Measurements from ENCODE around the gene NAIF1.
A peak's percentile ranks its signal among the peaks of the same experiment; 100 is the strongest.
"Not testable (repeated sequence)": the region's sequence is repeated elsewhere in the genome, so short reads cannot be mapped to it uniquely, and the experiment has no call there.

NAIF1 gene, protein sequence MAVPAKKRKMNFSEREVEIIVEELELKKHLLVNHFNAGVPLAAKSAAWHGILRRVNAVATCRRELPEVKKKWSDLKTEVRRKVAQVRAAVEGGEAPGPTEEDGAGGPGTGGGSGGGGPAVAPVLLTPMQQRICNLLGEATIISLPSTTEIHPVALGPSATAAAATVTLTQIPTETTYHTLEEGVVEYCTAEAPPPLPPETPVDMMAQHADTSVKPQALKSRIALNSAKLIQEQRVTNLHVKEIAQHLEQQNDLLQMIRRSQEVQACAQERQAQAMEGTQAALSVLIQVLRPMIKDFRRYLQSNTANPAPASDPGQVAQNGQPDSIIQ

DNA sequence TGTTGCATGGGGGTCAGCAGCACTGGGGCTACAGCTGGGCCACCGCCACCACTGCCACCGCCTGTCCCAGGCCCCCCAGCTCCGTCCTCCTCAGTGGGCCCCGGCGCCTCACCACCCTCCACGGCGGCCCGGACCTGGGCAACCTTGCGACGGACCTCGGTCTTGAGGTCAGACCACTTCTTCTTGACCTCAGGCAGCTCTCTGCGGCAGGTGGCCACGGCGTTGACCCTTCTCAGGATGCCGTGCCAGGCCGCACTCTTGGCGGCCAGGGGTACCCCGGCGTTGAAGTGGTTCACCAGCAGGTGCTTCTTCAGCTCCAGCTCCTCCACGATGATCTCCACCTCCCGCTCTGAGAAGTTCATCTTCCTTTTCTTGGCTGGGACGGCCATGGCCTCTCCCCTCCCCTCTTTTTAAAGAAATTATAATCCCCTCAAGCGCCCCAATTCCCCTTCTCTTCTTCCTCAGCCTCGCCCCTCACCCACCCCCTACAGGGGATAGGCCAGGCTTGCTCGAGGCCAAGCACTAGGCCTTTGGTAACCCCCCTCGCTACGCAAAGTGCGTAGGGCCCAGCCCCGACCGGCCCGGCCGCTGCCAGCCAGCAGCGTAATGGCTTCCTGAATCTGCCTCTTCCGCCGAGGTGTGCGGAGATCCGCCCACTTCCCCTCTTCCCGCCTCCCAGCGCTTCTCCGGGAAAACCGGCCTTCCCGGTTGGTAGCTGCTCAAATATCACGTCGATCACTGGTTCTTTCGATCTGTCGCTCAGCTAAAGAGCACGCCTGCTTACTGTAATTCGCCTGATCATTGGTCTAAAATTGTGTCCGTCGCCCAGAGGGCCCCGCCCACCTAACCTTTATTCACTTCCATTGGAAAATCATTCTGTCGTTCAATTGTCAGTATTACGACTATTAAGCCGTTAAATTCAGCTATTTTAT, at the start of gene NAIF1:
NAIF1 (minus strand) TSS at position 608 of the 932 bp plus-strand sequence; CDS start at position 389, 219 bp downstream.
- peak; percentile 97 for DNase-seq

DNA sequence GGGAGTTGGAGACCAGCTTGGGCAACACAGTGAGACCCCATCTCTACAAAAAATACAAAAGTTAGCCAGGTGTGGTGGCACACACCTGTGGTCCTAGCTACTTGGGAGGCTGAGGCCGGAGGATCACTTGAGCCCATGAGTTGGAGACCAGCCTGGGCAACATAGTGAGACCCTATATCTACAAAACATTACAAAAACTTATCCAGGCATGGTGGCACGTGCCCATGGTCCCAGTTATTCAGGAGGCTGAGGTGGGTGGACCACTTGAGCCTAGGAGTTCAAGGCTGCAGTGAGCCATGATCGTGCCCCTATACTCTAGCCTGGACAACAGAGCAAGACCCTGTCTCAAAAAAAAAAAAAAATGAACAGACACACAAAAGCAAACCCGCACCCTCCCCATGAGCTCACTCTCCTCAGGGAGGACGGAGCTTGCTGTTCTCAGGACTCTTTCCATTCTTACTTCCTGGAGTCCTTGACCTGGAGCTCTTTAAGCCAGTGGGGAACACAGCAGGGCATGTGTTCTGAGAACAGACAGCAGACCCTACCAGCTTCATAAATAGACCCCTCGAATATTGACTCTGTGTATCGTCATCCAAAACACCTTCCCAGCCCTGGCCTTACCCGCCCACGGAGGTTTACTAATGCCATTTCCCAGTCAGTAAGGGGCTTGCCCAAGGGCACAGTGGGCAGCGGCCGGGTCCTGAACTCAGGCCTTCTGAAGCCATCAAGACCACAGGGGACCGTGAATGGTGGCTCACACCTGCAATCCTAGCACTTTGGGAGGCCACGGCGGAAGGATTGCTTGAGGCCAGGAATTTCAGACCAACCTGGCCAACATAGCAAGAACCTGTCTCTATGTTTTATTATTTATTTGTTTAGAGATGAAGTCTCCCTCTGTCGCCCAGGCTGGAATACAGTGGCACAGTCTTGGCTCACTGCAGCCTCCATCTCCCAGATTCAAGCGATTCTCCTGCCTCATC, 49.3 kb upstream of the NAIF1 start:
- no peak for DNase-seq

DNA sequence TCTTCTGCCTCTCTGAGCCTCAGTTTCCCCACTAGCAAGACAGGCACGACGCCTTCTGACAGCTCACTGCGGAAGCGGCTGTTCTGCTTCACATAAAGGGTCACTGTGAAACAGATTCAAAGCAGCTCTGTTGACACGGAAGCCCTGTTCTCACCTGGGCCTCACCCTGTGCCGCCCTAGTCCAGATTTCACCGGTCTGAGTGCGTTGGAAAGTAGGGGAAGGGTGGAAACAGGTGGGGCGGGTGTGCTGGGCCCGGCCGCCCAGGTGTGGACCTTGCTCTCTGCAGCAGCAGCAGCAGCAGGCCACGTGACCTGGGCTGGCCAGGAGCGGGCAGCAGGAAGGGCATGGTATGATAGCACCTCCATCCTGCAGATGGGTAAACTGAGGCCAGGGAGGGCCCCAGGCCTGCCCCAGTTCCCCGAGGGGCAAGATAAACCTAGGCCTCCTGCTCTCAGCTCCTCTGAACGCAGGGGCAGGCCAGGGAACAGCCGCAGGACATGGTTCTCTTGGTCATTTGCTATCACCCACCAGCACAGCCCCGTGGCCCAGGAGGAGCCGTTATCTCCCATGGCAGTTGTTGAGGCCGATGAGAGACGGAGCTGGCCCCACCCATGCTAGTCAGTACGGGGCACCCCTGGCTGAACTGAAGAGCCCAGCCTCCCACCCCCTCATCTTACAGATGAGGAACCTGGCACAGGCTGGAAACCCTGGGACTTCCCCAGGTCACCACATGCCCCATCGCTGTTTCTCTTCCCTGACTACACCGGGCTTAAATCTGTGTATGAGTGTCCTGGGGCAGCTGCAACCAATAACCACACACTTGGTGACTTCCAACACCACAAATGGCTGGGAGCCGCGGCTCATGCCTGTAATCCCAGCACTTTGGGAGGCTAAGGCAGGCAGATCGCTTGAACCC, 48.3 kb upstream of the NAIF1 start:
- peak; percentile 40 for DNase-seq

DNA sequence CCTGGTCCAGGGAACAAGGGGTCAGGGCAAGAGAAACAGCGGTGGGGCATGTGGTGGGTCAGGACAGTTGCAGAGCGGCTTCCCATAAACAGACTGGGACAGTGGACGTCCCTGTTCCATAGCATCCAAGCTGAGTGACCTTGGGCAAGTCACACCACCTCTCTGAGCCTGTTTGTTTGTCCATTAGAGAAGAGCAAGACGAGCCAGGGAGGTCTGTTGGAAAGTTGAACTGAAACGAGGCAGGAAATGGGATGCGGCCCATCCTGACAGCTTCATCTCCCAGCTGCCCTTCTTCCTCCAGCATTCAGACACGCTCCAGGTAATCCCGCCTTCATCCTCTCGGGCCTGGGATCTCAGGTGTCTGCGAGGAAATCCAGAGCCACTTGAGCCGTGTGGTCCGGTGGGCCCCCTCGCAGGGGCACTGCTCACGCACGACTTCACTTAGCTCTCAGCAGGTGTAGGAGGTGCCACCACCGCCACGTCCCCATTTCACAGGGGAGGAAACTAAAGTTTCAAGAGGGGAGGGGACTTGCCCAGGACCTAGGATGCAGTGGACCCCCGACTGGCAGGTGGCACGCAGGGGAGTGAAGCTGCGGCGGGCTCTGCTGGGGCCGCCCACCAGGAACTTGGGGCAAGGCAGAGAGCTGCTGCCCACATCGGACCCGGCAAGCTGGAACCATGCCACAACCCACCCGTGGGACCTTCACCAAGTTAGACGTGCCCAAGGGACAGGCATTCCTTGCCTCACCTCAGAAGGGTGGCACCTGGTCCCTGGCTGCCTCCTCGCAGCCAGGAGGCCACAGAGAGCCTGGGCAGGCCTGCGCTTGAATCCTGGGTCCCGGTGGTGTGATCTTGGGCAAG, 47.4 kb upstream of the NAIF1 start:
- DNase-seq = no peak

DNA sequence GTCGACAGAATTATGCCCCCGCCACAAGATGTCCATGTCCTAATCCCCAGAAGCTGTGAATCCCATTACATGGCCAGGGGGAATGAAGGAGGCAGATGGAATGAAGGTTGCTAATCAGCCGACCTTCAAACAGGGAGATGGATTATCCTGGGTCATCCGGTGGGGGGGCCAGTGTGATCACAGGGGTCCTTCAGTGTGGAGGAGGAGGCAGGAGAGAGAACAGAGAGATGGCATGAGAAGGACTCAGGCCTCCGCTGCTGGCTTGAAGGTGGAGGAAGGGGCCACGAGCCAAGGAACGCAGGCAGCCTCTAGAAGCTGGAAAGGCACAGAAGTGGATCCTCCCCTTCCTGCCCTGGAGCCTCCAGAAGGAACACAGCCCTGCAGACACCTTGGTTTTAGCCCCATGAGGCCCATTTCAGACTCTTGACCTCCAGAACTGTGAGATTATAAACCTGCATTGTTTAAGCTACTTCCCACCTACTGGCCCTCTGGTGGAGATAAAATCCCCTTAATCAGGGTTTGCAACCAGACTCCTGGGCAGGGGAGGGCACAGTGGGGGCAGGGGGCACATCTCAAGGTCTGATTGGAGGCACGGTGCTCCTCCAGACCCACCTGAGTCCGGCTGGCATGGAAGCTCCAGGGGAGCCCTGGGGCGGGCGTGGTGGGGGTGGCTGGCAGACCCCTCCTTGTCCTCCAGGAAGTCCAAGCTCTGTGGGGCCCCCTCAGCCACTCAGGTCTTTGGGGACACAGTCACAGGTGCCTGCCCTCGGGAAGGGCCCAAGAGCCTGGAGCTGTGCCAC, 46.6 kb upstream of the NAIF1 start:
- no peak for DNase-seq

DNA sequence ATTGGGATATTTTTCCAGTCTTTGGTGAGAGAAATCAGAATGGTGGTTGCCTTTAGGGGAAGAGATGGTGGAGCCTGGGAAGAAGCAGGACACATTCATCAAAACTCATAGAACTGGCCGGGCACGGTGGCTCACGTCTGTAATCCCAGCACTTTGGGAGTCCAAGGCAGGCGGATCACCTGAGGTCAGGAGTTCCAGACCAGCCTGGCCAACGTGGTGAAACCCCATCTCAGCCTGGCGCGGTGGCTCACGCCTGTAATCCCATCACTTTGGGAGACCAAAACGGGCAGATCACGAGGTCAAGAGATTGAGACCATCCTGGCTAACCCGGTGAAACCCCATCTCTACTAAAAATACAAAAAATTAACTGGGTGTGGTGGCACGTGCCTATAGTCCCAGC, 44.6 kb upstream of the NAIF1 start:
- DNase-seq = not testable (repeated sequence)

DNA sequence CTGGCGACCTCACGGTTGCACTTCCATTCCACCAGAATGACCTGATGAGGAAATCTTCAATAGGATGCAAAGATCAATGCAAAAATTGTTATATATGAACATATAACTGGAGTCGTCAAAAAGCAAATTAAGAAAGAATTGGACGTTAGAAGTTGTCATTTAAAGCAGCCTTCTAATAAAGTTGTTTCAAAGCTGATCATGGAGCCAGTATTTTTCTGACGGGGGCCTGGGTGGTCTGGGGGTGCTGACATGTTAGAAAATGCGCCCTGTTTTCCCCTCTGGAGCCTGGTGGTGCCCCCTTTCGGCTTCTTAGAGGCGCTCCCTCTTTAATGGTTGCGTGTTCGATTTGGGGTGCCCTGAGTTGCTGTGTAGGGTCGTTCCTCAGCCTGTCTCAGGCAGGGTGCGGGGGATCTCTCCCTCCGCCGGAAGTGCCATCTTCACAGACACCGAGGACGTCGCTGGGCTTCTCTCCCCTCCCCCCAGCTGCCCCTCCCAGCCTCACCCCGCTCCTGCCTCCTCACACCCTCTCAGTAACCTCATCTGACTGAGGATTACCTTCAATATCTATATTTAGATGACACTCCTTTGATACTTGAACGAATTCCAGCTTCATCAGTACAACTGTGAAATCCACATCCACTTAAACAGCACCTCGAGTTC, 42.1 kb upstream of the NAIF1 start:
- no peak for DNase-seq

DNA sequence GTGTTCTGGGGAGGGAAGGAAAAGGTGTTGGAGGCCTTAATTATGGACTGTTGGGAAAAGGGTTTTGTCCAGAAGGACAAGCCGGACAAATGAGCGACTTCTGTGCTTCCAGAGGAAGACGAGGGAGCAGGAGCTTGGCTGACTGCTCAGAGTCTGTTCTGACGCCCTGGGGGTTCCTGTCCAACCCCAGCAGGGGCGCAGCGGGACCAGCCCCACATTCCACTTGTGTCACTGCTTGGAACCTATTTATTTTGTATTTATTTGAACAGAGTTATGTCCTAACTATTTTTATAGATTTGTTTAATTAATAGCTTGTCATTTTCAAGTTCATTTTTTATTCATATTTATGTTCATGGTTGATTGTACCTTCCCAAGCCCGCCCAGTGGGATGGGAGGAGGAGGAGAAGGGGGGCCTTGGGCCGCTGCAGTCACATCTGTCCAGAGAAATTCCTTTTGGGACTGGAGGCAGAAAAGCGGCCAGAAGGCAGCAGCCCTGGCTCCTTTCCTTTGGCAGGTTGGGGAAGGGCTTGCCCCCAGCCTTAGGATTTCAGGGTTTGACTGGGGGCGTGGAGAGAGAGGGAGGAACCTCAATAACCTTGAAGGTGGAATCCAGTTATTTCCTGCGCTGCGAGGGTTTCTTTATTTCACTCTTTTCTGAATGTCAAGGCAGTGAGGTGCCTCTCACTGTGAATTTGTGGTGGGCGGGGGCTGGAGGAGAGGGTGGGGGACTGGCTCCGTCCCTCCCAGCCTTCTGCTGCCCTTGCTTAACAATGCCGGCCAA, 41.3 kb upstream of the NAIF1 start:
- no peak for DNase-seq

DNA sequence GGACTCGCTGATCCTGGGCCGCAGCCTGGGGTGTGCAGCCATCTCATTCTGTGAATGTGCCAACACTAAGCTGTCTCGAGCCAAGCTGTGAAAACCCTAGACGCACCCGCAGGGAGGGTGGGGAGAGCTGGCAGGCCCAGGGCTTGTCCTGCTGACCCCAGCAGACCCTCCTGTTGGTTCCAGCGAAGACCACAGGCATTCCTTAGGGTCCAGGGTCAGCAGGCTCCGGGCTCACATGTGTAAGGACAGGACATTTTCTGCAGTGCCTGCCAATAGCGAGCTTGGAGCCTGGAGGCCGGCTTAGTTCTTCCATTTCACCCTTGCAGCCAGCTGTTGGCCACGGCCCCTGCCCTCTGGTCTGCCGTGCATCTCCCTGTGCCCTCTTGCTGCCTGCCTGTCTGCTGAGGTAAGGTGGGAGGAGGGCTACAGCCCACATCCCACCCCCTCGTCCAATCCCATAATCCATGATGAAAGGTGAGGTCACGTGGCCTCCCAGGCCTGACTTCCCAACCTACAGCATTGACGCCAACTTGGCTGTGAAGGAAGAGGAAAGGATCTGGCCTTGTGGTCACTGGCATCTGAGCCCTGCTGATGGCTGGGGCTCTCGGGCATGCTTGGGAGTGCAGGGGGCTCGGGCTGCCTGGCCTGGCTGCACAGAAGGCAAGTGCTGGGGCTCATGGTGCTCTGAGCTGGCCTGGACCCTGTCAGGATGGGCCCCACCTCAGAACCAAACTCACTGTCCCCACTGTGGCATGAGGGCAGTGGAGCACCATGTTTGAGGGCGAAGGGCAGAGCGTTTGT, 40.5 kb upstream of the NAIF1 start:
- DNase-seq = no peak

DNA sequence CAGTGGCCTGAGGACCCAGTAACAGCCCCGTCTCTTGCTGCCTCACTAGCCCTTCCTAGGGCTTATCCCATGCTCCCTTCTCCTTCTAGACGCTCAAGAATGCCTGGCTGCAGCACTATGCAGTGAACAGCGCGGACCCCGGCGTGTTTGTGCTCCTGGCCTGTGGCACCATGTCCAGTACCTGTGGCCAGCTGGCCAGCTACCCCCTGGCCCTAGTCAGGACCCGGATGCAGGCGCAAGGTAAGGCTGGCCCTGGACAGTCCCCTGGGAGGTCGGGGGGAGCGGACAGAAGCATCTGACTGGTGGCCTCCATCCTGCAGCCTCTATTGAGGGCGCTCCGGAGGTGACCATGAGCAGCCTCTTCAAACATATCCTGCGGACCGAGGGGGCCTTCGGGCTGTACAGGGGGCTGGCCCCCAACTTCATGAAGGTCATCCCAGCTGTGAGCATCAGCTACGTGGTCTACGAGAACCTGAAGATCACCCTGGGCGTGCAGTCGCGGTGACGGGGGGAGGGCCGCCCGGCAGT, 39.9 kb upstream of the NAIF1 start:
- no peak for DNase-seq

DNA sequence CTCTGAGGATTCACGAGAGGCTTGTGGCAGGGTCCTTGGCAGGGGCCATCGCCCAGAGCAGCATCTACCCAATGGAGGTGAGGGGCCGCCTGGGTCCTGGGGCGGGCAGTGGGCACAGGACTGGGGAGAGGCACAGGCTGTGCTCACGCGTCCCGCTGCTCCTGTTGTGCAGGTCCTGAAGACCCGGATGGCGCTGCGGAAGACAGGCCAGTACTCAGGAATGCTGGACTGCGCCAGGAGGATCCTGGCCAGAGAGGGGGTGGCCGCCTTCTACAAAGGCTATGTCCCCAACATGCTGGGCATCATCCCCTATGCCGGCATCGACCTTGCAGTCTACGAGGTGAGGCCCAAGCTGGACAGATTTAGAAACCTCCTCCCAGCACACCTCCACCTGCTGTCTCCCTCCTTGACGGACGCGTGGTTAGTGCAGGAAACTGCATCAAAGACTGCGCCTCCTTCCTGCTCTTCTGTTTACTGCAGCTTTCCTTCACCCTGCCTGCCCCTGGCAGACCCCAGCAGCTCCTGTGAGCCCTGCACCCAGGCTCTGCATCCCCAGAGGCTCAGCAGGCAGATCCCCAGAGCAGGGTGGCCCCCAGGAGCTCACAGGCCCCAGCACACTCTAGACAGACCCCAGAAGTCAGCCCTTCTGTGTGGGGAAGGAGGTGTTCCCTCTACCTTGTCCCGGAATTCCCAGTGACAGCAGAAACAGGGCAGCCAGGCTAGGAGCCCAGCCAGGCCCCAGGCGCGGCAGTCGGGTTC, 39.2 kb upstream of the NAIF1 start:
- DNase-seq = no peak

DNA sequence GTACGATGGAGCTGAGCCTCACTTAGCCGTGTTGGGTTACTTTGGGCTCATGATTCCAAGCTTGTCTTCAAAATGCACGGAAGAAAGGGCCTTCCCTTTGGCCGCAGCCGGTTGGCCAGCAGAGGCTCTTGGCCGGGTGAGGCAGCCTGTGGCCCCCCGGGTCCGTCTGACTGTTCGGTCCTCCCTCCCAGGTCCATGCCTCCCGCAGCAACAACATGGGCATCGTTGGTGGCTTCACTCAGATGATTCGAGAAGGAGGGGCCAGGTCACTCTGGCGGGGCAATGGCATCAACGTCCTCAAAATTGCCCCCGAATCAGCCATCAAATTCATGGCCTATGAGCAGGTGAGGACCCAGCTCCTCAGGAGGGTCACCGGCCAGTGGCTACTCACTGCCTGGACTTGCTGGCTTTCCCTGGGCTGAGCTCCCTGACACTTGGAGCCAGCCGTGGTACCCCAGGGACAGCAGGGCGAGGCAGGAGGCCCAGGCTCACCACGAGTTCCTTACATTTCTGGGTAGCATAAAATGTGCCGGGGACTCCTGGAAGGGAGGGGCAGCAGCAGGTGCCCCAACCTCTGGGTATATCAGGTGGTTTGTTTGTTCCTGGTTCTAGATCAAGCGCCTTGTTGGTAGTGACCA, 38.5 kb upstream of the NAIF1 start:
- DNase-seq = no peak

DNA sequence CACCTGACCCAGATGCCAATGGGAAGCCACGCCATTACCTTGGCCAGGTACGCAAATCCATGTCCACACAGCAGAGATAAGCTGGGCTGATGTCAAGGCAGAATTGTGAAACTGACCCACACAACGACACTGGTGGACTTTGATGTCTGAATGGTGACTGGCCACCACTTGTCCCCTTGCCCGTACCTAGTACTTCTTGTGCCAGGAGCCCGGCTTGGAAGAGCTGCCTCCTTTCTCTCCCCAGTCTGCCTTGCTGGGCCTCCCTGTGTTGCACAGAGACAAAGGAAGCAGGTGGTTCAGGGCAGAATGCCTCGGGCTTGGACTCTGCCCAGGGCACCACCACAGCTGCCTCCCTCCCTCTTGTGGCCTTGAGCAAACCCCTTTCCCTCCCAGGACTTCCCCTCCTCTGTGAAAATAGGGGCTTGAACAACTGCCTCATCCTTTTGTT, 37.1 kb upstream of the NAIF1 start:
- DNase-seq = peak; percentile 79

DNA sequence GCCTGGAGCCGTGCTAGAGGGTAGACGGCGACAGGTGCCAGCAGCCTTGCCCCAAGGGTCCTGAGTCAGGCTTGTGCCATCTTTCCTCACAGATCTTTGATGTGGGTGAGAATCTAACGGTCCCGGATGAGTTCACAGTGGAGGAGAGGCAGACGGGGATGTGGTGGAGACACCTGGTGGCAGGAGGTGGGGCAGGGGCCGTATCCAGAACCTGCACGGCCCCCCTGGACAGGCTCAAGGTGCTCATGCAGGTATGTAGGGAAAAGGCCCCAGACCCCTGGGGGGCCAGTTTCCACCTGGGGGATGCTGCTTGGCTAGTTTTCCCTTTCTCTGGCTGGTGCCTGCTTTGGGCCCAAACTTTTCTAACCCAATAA, 36.5 kb upstream of the NAIF1 start:
- DNase-seq = peak; percentile 38

DNA sequence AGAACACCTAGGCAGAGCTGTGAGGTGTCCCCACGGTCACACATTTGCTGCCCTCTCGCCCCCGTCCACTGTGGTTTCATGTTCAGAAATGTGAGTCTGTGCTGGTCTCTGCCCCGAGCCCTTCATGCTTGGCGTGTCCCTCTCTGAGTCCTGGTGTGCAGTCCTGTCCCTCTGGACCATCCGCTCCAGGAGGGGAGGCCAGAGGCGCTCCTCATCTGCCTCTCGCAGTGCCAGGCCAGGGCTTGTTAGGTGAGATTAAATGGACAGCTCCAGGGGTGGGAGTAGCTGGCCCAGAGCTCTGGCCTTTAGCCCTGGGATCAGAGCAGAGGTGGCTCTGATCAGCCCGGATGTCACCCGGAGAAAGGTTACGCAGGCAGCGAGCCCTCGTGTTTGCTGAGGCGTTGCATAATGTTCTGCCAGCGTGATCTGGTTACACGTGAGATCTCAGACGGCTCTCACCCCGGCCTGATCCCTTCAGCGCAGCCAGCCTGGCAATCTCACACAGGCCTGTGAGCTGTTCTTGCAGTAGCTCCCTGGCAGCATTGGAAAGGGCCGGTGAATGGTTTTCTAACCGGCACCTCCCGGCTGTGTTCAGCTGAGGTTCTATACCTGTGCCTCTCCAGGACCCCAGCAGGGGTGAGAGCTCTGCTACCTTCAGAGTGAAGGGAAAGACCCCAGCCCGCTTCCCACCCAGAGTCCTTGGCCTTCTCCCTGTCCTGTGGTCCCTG, 35.9 kb upstream of the NAIF1 start:
- peak; percentile 63 for DNase-seq

All from NCI-H2029 treated with DMSO at 0.1 percent for 48 hours (cell line).